ENCODE measurements around the gene HHATL.

Gene HHATL

DNA sequence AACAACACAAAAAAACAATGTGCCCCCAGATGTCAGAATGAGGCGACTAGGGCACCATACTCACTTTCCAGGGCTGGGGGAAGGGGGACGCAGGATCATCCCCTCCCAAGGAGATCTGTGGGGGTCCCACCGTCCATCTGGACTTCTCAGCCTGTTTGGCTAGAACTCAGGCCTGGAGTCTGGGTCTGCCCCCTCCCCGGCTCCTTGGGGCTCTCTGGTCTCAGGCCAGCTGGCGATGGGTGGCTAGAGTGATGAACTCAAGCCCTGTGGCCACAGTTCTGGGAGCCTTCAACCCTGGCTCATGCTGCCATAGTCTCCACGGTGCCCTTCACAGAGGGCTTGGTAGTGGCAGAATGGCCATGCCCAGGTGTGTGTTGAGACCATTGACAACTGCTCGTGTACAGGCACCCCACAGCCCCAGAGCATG is 35.5 kb downstream of the HHATL start:
- in situ Hi-C loops (cut with MboI; ENCODE audit: low sequenced_read_pairs) = no loop called here

DNA sequence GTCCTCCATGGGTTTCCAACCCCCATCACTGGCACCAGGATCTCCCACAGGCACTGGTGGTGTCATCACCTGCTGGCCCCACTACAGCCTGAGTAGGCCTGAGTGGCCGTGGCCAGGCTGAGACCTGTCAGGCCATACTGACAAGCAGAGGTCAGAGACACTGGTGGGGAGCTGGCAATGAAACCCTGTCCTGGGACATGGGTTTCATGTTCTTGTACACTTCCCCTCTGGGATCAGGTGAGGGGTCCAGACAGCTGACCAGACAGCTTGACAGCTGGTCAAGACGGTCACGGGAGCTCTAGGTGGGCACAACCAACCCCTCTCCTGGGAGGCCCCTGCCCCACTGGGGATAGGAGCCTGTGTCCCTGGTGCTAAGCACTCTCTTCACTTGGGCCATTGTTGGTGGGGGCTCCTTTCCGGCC is 36.0 kb downstream of the HHATL start:
- in situ Hi-C loops (cut with MboI; ENCODE audit: low sequenced_read_pairs) = no loop called here

DNA sequence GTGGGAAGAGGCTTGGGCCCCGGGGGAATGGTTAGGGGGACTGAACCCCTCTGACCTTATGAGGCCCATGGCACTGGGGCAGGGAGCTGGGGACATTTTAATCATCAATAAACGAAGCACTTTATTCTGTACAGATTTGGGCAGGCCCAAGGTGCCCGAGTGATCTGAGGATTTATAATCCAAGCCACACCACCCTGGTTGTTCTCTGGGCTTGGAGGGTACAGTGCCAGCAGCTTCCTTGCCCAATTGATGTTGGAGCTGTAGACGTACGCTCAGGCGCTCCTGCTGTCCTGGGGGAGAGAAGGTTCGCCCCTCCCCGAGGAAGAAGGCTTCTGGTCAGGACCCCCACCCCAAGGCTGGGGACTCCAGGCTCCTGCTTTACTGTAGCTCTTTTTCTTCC is 36.6 kb downstream of the HHATL start:
- in situ Hi-C loops (cut with MboI; ENCODE audit: low sequenced_read_pairs) = no loop called here

DNA sequence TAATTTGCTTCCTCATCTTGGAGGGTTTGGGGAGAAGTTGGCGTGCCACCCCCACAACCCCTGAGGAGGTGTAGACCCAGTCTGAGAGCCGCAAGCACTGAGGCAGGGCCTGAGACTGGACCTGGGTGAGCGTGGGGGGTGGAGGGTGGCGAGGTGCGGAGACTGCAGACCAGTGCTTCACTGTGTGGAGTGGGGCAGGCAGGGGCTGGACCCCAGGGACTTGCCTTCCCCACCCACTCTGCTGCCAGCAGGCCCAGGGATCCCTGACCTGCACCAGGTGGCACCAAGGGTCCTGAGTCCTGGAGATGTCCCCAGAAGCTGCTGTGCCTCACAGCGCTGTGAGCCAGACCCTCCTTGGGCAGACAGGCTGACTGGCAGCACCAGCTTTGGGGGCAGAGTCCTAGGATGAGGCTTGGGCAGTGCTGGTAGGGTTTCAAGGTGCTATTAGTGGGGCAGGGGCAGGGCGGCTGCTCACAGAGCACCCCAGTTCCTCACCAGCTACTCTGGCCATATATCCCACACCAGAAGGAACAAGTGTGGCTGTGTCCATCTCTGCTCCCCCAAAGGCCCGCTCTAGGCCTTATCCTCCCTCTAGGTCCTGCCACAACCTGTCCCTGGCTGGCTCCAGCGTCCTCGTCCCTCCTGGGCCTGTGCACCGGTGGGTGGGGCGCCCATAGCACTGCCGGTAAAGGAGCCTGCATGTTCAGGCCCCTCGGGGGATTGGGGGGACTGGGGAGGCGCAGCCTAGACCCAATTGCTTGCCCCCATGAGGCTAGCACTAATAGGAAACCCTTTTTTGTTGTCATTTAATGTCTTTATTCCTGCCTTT is 37.3 kb downstream of the HHATL start:
- in situ Hi-C loops (cut with MboI; ENCODE audit: low sequenced_read_pairs) = no loop called here

DNA sequence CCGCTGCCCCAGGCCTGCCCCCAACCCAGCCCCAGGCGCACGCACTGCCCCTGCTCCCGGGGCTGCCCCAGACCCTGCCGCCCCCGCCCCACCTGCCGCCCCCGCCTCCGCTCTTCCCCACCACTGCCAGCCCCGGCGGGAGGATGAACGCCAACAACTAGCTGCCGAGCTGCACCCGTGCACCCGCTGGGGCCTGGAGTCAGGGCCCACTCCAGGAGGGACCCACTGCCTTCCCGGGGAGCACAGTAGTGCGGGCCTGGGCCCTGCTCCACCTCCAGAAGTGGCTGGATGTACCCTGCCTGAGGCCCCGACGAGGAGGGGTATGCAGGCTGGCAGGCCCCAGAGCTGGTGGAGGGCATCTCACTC is 38.2 kb downstream of the HHATL start:
- in situ Hi-C loops (cut with MboI; ENCODE audit: low sequenced_read_pairs) = no loop called here

DNA sequence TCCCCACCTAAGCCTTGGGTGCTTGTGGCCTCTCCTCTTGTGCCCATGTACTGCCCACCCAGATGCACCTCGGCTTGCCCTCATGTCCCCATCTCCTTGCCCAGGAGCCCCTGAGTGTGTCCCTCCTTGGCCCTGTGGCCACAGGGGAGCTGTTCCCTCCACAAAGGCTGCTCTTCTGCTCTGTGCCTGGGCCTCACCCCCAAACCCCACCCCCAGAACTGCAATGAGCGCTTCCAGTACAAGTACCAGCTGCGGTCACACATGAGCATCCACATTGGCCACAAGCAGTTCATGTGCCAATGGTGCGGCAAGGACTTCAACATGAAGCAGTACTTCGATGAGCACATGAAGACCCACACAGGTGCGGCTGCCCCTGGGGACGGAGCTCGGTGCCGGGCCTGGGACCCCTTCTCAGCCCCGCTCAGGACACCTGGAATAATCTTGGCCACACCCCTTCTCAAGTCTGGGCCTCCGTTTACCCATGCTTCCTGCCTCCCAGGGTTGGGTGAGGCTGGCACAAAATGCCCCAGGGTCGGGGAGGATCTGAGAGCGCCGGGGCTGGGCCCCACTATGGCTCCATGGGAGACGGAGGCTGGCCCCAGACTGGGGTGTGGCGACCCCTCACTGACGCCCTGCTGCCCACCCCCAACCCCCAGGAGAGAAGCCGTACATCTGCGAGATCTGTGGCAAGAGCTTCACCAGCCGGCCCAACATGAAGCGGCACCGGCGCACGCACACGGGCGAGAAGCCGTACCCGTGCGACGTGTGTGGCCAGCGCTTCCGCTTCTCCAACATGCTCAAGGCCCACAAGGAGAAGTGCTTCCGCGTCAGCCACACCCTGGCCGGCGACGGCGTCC is 38.8 kb downstream of the HHATL start:
- in situ Hi-C loops (cut with MboI; ENCODE audit: low sequenced_read_pairs) = no loop called here

DNA sequence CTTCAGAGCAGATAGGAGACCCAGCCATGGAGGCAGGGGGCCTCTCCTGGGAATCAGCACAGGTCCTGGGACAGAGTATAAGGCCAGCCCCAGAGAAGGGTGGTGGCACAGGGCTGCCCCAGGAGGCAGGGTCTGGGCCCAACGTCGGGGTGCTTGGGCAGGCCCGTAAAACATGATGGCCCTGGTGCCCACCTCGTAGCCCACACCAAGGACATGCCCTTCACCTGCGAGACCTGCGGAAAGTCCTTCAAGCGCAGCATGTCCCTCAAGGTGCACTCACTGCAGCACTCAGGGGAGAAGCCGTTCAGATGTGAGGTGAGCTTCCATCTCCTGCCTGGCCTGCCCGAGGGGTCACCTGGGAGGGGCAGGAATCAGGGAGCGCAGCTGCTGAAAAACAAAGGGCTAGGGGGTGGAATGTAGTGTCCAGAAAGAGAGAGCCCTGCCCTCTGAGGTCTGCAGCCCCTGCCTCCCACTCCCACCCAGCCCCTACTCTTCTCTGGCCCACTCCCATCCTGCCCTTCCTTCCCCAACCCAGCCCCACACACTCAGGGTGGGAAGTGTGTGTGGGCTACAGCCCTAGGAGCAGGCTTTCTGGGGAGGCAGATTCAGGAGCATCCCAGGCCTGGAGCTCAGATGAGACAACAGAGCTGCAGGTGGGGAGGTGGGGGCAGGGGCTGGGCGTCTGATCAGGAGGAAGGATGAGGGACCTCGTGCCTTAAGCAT is 39.6 kb downstream of the HHATL start:
- in situ Hi-C loops (cut with MboI; ENCODE audit: low sequenced_read_pairs) = no loop called here

DNA sequence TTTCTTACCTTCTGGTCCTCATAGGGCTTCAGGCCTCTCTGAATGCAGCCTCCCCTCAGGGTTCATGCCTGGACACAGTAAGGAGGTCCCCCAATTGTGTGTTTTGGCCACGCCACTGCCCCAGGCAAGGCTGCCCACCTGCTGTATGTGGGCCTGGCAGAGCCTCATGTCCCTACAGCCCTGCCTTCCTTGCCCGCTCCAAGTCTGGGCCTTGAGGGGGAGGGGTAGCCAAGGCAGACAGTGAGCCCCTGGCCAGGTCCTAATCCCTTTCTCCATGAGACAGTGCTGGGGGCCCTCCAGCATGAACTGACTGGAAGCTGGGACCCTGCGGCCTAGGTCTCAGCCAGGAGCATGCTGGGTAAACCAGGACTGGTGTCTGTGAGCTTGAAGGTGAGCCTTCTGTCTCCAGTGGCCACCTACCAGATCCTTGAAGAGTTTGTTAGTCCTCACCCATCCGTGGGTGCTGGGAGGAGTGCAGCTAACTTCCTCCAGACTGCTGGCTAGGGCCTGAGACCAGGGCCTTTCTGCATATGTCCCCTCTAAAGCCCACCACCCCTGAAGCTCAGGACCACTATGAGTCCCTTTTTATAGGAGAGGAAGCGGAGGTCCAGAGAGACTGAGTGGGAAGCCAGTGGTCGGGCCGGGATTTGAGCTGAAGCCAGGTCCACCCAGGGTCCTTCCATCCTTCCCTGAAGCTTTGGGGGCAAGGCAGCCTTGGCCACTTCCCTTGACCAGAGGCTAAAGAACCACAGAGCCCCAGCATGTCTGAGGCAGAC is 40.4 kb downstream of the HHATL start:
- in situ Hi-C loops (cut with MboI; ENCODE audit: low sequenced_read_pairs) = no loop called here

DNA sequence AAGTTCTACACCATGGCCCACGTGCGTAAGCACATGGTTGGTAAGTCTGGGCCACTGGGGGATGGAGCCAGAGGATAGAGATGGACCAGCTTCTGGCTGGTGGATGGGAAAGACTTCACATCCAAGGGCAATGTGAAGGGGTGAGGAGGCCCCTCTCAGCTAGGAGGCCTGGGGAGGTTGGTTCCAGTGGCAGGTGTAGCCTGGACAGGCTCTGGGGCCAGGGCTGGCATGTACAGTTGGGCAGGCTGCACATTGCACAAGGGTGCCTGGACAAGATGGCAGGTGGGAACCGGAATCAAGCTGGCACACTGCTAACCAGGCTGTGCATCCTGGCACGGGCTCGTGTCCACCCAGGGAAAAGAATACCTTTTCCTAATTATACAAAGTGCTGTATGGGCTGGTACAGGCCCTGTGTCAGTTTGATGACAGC is 41.0 kb downstream of the HHATL start:
- in situ Hi-C loops (cut with MboI; ENCODE audit: low sequenced_read_pairs) = no loop called here

DNA sequence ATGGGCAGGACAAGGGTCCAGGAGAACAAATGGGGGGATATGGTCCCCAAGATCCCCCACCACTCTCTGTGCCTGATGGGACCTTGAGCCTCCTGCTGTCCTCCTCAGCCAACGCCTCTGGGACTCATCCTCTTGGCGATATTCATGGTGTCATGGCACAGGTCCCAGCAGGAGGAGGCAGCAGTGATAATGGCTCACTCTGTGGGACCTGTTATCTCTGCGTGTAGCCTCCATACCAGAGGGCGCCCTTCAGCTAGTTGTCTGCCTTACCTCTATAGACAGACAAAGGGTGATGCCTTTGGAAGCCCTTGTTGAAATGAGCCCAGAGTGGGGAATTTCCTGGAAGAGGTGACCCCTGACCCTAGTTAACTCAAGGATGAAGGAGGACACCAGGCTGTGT is 41.7 kb downstream of the HHATL start:
- in situ Hi-C loops (cut with MboI; ENCODE audit: low sequenced_read_pairs) = no loop called here

DNA sequence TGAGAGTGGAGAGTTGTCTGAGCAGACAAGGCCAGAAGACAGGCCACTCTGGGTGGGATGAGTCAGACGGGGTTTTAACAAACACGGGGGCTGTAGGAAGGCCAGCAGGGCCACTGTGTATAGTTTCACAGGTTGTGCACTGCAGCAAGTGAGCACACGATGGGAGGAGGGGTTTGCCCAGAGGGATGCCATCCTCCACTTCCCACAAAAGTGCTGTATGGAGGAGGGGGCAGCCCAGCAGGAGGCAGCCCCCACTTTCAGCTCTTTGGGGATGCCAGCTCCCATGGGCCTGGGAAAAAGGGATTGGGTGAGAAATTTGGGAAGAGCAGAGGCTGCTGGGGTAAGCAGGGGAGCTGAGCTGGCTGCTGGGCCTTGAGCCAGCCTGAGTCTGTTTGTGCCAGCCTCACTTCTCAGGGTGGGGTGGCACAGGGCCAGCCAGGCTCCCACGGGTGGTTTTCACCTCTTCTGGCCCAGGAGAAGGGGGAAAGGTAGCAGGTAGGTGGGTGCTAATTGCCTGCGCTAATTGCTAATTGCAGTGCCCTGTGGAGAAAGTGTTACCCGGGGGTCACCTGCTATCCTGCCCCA is 42.4 kb downstream of the HHATL start:
- in situ Hi-C loops (cut with MboI; ENCODE audit: low sequenced_read_pairs) = no loop called here

DNA sequence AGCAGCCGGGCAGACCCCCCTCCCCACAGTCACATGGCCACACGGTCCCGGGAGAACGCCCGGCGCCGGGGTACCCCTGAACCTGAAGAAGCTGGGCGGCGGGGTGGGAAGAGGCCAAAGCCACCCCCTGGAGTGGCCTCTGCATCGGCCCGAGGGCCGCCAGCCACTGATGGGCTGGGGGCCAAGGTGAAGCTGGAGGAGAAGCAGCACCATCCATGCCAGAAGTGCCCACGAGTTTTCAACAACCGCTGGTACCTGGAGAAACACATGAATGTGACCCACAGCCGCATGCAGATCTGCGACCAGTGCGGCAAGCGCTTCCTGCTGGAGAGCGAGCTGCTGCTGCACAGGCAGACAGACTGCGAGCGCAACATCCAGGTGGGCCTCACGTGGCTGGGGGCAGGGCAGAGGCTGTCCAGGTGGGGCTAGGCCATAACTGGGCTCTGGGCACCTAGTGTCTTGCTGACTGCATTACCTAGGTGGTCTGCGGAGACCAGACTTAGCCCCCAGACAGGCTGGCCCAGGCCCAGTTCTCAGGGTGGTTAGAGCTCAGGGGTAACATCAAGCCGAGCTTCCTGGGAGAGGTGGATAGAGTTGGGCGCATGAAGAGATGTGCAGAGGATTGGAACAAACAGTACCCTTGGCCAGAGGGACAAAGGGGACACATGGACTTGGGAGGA is 43.0 kb downstream of the HHATL start:
- in situ Hi-C loops (cut with MboI; ENCODE audit: low sequenced_read_pairs) = no loop called here

DNA sequence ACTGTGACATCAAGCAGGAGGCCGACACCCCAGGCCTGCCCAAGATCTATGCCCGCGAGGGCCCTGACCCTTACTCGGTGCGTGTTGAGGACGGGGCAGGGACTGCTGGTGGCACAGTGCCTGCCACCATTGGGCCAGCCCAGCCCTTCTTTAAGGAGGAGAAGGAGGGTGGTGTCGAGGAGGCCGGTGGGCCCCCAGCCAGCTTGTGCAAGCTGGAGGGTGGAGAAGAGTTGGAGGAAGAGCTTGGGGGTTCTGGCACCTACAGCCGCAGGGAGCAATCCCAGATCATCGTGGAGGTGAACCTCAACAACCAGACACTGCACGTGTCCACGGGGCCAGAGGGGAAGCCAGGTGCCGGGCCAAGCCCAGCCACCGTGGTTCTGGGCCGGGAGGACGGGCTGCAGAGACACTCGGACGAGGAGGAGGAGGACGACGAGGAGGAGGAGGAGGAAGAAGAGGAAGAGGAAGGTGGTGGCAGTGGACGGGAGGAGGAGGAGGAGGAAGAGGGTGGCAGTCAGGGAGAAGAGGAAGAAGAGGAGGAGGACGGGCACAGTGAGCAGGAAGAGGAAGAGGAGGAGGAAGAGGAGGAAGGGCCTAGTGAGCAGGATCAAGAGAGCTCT is 43.7 kb downstream of the HHATL start:
- in situ Hi-C loops (cut with MboI; ENCODE audit: low sequenced_read_pairs) = no loop called here

DNA sequence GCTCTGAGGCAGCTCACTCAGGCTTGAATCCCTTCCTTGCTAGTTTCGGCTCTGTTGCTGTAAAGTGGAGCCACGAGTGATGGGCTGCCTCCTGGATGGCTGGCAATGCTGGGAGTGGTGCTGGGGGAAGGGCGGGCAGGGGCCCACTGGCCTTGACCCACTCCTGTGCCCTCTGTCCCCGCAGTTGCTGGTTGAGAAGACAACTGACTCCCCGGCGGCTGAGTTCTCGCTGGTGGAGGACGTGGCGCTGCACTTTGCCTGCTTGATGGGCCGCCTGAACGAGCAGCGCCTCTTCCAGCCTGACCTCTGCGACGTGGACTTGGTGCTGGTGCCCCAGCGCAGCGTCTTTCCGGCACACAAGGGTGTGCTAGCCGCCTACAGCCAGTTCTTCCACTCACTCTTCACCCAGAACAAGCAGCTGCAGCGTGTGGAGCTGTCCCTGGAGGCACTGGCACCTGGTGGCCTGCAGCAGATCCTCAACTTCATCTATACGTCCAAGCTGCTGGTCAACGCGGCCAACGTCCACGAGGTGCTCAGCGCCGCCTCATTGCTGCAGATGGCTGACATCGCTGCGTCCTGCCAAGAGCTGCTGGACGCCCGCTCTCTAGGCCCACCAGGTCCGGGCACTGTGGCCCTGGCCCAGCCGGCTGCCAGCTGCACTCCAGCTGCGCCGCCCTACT is 44.4 kb downstream of the HHATL start:
- in situ Hi-C loops (cut with MboI; ENCODE audit: low sequenced_read_pairs) = no loop called here

DNA sequence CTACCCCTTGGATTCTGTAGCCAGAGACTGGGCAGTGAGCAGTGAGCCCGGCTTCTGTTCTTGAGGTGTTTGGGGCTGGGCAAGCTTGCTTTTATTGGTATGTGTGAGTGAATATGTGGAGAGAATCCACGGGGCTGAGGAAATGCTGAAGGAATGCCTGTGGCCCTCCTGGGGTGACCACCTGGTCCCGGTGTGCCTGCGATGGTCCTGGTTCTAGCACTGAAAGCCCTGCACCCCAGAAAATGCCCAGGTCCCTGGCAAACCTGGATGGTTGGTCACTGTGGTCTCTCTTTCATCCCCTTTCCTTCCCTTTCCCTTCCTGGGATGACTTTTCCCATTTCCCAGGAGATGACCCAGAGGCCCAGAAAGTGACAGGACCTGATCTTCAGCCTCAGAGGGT is 44.9 kb downstream of the HHATL start:
- in situ Hi-C loops (cut with MboI; ENCODE audit: low sequenced_read_pairs) = no loop called here

DNA sequence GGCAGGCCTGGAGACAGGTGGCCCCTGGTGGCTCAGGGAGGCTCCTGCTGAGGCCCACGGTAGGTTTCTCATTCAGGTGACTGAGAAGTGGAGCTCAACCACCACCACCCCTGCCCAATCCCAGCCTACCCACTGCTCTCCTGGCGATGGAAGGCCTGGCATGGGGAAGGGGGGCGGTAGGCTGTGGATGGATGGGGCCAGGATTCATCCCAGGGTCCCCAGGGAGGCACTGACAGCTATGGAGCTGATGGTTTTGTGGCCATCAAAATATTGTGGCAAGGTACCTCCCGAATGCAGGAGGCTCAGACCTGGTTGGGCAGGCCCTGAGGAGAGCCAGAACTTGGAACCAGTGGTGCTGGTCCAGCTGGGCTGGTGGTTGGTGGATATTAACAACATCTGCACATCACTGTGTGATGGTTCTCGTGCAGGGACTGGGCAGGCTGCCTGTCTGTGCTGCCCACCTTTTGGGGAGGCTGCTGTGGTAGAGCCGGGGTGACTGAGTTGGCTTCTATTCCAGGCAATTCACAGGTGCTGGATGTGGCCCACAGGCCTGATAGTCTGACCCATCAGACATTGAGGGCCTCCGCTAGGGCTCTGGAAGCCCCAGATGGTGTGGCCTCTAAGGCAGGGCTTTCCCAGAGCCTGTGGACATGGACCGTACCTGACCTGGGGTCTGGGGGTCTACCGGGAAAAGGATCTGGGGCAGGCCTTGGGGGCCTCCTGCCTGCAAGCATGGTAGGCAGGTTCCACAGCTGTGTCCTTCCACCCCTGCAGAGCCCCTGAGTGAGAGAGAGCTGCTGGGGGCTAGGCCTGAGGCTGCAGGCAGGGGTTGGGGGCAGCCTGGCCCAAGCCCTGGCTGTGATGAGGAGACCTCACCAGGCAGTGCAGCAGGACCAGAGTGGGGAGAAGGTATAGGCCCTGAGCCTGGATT is 45.7 kb downstream of the HHATL start:
- in situ Hi-C loops (cut with MboI; ENCODE audit: low sequenced_read_pairs) = no loop called here

DNA sequence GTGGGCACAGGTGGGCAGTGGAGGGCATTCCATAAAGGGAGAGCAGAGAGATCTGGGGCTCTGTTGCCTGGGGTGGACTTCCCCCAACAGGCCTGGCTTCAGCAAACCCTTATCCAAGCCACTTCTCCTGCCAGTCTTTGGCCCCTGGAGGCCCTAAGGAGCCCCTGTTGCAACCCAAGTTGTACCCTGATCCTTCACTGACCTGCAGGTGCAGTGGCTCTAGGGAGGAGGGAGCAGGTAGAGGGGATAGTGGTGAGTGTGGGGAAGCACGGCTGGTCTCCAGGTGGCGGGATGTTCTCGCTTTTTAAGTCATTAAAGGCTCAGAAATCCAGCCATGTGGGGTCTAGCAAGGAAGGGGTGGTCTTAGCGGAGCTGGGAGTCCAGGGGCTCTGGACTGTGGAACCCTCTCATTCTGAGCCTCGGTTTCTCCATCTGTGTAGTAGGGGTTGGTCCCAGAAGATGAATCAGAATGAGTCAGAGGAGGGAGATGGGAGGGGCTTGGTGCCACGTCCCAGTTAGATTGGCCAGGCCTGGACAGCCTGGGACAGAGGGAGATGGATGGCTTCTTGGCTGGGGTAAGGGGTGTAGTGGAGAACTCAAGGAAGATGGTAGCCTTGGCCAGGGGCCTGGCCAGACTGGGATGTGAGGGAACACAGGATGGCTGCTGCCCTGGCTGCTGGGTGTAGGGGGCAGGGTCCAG is 46.5 kb downstream of the HHATL start:
- in situ Hi-C loops (cut with MboI; ENCODE audit: low sequenced_read_pairs) = no loop called here

All from HL-60/S4 treated with retinoic acid at 250 ng/mL for 4 days and 3 days (cell line).